AG09309 (cell line): ENCODE data around the gene AQP12B.

Experiments used
- DNase-seq: peaks from one replicate; pipeline ENCODE4 v3.0.0-alpha.2; 2010; ENCODE audit warnings: low read depth
- H3K4me3 ChIP-seq: 2 replicates; pipeline ENCODE4 v1.5.1; 2011; ENCODE audit warnings: mild to moderate bottlenecking, low read depth, low read length, moderate library complexity; ENCODE audit not compliant: control insufficient read depth
- CTCF ChIP-seq: IDR thresholded peaks from 2 replicates; pipeline ENCODE4 v1.5.1; 2011; ENCODE audit warnings: mild to moderate bottlenecking, low read depth, low read length, inconsistent platforms; ENCODE audit not compliant: insufficient read depth, control insufficient read depth; ENCODE audit errors: missing control alignments

AQP12B gene

GRCh38 chr2:240645801-240646175, 36.9 kb downstream of the AQP12B start:
- H3K4me3 ChIP-seq: no peak overlapping the region
- no peak for DNase-seq
- TF ChIP-seq CTCF: no peak

- TF ChIP-seq CTCF: no peak
- no peak for DNase-seq
- no peak overlapping the region for H3K4me3 ChIP-seq
Observed at GRCh38 chr2:240645346-240645745, 37.3 kb downstream of the AQP12B start.

- TF ChIP-seq CTCF: no peak
- no peak for DNase-seq
- H3K4me3 ChIP-seq: no peak overlapping the region
Observed at GRCh38 chr2:240644859-240645301, 37.8 kb downstream of the AQP12B start.

GRCh38 chr2:240644171-240644651, 38.5 kb downstream of the AQP12B start:
- TF ChIP-seq CTCF: no peak
- DNase-seq: no peak
- H3K4me3 ChIP-seq: no peak overlapping the region

GRCh38 chr2:240643811-240644150, 38.9 kb downstream of the AQP12B start:
- no peak overlapping the region for H3K4me3 ChIP-seq
- DNase-seq: no peak
- TF ChIP-seq CTCF: no peak

GRCh38 chr2:240643093-240643810, 39.4 kb downstream of the AQP12B start:
- H3K4me3 ChIP-seq: no peak overlapping the region
- DNase-seq: no peak
- TF ChIP-seq CTCF: no peak

GRCh38 chr2:240642806-240643092, 39.9 kb downstream of the AQP12B start:
- no peak for DNase-seq
- H3K4me3 ChIP-seq: no peak overlapping the region
- TF ChIP-seq CTCF: no peak
